NK-92 treated with Interleukin-12 subunit alpha and Interleukin-12 subunit beta, amount 100 ng/mL, for 24 hours (cell line): ENCODE results near the gene EHBP1L1.

Experiments
- DNase-seq: peaks from one replicate; lab custom pipeline; 2025; lab: John Stamatoyannopoulos, UW

Gene EHBP1L1

DNA sequence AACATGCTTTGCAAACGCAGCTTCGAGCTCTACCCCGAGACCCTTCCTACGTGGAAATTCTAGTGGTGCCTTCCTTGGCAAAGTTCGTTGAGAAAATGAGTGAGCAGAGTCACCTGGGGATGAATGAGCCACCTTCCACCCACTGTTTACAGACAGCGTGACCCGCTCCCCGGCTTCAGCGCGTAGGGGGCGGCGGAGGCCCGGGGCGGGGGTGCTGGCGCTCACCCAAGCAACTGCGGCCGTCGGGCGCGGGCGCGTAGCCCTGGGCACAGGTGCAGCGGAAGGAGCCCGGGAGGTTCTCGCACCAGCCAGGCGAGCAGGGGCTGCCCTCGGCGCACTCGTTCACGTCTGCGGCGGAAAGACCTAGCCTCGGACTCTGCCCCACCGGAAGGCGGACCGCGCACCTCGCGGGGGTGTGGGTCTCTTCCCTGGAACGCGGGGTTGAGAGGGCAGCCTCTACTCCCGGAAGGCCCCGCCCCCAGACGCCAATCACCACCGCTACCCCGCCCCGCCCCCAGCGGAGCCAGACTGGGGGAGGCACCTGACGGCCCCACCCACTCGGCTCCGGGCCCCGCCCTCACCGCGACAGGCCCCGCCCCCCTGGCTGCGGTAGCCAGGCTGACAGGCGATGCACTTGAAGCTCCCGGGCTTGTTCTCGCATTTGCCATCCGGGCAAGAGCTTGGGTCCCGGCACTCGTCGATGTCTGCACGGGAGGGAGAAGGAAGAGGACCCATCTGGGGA is 29.5 kb upstream of the EHBP1L1 start:
- peak; percentile 84 for DNase-seq

DNA sequence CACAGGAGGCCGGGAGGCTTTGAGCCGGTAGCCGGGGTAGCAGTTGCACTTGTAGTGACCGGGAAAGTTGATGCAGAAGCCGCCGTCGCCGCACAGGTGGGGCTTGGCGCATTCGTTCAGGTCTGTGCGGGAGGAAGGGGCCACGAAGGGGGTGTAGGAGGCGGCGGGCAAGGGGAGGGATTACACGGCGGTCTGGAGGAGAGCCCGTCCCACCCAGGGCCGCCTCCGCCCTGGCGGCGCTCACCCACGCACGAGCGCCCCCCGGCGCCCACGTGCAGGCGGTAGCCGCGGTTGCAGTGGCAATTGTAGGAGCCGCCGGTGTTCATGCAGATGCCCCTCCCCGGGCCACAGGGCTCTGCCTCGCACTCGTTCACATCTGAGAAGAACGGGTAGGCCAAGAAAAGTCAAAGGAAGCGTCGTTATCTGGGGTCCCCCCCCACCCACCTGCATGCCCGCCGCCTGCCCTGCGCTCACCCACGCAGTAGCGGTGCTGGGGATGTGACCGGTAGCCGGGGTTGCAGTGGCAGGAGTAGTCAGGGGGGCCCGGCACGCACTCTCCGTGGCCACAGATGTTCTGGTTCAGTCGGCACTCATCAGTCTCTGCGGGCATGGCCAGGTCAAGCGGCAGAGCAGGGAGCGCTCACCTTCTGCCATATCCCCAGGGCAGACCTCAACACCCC is 28.3 kb upstream of the EHBP1L1 start:
- DNase-seq = no peak

DNA sequence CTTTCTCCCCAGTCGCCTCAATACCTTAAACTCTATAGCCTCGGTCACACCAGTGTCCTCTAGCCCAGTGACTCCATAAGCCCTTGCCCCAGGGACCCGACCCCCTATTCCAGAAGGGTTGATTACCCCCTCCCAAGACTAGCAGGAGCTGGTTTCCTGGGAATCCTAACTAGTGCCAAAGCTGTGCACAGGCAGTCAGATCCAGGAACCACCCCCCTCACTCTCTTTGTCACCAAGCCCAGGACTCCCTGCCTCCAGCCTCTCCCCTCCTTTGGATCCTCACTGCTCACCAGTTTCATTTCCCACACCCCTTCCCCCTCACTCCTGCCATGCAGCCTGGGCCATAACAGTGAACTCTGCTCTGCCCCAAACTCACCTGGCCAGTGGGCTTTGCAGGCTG is 27.5 kb upstream of the EHBP1L1 start:
- DNase-seq = no peak

DNA sequence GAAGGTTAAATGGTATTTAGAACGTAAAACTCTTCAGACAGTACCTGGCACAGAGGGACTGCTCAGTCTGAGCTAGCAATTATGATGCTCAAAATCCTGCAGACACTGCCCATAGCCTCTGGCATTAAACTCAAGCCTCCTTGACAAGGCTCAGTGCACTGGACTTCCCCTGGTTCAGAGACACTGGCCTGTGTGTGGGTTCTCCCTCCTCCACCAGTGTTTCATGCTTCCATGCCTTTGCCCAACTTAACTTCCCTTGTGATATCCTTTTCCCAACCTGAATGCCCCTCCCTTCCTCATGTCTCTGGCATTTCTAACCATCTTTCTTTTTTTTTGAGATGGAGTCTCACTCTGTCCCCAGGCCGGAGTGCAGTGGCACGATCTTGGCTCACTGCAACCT is 26.8 kb upstream of the EHBP1L1 start:
- DNase-seq = no peak

DNA sequence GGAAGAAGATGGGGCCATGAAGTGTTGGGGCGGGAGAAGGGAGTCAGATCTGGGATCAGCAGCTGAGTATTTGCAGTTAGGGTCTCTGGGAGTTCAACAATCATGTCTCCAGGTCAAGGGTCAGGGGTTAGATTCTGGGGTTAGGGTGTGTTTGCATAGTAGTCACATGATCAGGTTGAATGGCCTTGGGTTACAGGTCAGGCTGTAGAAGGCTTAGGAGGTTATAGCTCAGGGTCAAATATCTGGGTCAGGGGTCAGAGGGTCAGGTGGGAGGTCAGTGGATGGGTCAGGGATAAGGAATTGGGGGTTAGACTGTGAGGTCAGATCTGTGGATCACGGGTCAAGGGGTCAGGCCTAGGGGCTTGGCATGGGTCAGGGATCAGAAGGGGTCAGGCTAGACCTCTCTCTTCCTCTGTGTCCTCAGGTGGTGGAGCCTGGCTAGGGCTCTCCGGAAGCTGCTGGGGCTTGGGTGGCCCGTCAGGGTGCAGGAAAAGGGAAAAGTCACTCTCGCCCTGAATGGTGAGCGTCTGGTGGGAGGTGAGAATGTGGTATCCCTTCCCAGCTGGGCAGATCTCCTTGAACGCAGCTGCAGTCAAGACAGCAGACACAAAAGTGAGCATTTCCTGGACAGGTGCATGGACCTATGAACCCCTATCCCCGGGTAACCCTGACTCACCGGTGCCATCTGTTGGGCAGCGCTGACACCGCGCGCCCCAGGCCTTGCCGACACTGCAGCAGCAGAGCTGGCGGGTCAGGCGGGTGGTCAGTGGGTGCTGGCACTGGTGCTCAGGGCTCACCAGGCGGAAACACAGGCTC is 24.1 kb upstream of the EHBP1L1 start:
- DNase-seq = peak; percentile 57

DNA sequence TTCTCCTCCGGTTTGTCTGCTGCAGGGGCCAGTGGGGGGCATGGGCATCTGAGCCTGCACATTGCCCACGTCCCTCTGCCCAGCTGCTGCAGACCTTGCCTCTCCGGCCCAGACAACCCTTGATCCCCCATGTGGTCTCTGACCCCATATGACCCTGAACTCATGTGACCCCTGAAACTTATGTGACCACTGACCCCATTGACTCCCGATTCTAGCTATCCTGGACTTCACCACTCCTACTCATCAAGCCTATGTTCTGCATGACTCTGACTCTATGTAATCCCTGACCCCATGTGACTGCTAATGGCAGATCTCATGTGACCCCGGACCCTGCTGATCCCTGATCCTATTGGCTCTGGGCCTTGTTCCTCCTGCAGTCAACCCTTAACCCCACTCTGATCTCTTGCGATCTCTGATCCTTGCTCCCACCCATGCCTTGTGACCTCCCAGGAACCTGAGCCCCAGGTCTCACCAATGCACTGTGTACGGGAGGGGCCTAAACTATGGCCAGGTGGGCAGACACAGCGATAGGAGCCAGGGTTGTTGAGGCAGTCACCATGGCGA is 23.4 kb upstream of the EHBP1L1 start:
- DNase-seq = no peak

DNA sequence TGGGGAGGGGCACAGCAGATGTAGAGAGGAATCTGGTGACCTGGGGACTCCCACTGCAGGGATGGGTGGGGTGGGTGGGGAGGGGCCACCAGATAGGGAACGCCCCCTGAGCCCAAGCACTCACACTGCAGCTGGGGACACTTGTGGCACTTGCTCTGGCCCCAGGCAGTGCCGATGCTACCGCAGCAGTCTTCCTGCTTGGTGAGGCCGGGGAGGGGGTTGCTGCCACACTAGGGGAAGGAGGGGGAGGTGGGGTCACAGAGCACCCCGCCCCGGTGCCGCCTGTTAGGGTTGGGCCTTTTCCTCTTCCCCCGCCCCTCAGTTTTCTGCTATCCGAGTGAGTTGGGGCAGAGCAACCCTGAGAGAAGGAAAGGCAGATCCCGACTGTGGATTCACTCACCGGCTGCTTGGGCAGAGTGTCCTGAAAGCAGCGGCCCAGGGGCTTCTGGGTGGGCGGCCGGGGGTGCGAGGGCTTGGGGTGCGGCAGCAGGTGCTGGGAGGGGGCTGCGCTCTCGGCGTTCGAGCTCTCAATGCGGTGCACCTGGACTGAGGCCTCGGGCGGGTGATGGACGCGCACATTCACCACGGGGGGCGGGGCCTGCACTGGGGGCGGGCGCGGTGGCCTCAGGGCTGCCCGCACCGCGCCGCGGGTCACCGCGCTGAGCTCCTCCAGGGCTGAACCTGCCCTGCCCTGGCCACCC is 22.4 kb upstream of the EHBP1L1 start:
- DNase-seq = no peak

DNA sequence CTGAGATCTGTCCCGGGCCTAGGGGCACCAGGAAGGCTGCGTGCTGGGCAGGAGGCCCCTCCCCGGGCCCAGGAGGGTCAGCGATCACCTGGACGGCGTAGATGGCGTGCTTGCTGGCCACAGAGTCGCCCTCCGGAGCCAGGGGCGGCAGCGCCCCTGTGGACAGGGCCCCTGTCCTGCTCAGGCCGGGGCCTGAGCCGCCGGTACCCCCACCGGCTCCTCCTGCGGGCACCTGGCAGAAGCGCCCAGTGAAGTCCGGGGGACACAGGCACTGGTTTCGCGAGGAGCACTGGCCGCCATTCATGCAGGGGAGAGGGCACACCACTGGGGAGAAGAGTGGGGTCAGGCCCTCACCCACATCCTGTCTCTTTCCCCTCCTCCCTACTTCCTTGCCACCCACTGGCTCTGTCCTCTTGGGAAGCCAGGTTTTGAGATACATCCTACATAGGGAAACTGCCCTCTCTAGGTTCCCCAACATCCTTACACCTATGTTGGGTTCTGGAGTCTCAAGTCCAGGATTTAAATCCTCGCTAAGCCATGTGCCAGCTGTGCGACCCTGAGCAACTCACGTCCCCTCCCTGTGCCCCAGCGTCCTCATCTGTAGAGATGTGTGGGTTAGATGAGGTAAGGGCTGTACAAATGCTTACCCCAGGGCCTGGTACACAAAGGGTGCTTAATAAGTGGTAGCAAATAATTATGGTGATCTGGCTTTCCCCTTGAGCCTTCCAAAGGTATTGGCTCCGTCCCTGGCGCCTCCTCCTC is 21.6 kb upstream of the EHBP1L1 start:
- no peak for DNase-seq

DNA sequence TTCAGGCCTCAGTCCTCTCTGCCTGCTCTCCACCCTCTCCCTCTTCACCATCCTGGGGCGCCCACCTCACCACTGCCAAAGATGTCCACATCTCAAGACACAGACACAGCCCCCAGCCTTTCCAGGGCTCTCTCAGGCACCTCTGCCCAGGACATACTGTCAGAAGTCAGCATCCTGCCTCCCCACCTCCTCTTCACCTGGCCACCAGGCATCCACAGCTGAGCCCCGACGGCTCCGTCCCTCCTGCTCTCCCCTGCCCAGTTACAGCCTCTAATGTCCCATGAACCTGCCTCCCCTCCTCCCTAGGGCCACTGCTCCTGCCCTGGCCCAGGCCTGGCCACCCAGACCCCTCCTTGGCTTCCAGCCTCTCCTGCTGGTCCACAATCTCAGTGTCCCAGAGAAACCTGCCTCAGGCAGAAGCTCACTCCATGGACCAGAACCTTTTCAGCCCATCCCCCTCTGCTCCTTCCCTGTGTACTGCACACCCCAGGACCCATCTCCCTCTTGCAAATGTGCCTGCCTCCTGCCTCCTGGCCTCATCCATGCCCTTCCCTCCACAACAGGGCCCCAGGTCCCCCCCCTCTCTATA is 20.9 kb upstream of the EHBP1L1 start:
- DNase-seq = no peak

DNA sequence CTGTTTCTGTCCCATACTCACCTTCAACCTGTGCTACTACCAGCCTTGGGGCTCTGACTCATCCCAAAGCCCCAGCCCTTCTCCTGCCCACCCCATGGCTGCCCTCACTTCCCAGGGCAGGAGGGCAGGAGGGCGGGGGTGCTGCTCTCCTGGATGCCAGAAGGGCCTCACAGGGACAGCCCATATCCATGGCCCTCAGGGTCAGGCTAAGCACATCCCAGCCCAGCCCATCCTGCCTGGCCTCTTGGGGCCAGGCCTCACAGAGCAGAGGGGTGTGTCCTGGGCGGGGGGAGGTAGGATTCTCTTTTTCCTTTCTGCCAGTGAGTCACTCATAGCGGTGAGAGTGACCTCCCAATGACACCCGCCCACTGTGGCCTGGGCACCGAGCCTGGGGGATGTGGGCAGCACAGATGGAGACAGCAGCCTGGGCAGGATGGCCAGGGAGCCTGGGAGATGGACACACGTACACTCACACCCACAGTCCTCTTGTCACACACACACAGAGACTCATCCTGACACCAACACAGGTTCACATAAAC is 20.1 kb upstream of the EHBP1L1 start:
- DNase-seq = no peak

DNA sequence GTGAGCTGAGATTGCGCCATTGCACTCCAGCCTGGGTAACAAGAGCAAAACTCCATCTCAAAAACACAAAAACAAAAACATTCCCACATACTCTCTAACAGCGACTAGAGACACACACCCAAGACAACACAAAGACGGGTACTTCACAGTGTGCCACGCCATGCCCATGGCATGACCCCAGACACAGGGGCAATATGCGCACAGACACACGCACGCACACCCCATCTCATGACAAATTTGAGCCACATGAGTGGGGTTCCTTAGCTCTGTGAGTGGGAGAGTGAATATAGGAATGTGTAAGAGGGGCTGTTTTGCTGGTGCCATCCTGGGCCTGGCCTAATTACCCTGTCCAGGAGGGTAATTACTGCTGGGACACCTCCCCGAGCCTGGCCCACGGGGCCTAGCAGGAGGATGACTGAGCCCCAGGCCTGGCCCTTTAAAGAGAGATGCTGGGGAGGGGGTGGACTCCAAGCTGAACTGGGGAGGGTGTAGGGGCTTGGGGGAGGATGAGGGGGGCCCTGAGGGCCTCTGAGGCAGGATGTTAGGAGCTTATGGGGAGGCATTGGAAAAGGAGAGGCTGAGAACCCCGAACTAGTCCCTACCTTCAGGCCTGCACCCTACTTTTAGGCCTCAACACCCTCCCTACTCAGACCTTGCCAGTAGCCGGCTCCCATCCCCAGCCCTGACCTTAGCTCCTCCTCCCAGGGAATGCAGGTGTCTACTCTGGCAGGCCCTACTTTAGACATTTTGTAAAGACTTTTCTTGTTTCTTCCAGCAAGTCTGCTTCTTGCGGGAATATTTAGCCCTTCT is 19.2 kb upstream of the EHBP1L1 start:
- no peak for DNase-seq

DNA sequence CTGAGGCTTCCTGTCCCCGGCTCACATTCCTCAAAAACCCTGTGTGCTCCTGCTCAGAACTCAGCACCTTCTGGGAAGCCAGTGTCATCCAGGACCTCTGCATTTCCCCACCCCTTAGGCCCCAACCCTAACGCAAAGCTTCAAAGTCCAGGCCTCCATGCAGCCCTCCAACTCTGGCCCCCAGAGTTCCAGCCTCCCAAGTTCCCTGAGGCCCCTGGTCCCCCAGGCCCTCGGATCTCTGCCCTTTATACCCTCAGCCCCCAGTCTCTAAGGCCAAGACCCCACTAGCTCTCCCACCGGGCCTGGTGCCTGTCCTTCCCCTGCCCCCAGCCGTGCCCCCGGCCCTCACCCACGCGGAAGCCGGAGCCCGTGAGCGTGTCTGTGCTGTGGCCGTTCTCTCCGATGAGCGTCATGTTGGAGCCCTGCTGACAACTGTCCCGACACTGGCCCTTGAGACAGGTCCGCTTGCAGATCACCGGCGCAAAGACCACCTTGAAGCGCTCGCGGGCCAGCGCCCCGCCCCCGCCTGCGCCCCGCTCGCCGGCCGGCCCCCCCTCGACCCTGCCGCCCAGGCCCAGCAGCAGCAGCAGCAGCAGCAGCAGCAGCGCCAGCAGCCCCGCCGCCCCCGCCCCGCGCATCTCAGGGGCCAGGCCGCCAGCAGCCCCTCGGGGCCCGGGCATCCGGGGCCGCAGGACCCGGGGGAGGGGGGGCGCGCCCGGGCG is 18.4 kb upstream of the EHBP1L1 start:
- DNase-seq = no peak

DNA sequence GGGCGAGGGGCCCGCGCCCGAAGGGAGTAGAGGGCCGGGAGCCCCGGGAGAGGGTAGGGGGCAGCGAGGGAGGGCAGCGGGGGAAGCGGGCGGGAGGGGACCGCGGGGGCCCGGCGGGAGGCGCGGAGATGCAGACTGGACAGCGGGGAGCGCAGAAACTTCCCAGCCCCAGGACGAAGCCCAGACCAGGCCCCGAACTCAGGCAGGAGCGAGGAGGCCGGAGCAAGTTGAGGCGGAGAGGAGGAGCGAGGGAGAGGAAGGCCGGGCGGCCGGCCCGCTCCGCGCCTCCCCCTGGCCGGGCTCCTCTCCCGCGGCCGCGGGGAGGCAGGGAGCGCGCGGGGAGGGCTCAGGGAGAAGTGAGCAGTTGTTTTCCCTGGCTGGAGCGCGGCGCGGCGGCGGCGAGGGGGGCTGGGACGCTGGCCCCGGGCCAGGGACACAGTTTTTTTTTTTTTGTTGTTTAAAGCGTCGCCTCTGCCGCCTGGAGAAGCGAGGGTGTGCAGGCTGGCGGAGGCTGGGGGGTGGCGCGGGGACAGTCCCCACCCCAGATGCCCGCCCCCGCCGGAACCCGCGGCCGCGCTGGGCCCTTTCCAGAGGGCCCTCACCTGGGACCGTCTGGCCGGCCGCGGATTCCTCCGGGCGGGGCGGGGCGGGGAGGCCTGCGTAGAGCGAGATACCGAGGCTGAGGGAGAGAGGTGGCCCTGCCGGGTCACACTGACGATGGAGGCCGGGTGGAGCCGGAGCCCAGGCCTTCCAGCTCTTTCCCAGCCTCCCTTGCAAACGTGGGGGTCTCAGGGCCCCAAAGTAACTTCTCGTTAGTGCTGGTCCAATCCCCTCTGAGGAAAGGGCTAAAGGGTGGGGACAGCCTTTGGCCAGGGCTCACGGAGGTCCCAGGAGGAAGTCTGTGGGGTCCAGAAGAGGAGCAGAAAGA is 17.6 kb upstream of the EHBP1L1 start, which contains the start of gene LTBP3:
Gene LTBP3 (minus strand): TSS at position 358 of the 928 bp plus-strand sequence. CDS start 400 bp downstream, outside the sequence.
- DNase-seq = no peak

DNA sequence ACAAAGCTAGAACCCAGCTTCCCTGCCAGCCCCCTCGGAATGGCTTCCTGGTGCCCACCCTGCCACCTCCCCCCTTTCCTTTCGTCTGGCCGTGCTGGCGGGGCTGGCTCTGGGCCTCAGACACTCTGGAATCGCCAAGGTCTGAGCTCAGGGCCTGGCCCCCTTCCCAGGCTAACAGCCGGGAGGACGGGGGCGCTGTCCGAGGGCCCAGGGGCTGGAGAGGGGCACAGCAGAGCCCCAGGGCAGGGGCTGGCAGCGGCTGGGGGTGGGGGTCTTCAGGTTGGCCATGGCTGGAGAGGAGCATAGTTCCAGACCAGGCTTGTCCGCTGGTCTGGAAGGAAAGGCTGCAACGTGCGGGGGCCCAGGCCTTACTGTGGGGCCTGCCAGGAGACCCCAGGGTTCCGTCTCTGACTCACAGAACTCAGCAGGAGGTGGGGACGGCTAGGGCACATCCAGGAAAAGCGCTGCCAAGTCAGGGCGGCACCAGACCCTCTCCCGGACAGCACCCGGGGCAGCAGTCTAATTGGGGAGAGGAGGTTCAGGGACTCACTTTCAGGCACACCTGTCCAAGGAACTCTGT is 16.8 kb upstream of the EHBP1L1 start:
- no peak for DNase-seq

DNA sequence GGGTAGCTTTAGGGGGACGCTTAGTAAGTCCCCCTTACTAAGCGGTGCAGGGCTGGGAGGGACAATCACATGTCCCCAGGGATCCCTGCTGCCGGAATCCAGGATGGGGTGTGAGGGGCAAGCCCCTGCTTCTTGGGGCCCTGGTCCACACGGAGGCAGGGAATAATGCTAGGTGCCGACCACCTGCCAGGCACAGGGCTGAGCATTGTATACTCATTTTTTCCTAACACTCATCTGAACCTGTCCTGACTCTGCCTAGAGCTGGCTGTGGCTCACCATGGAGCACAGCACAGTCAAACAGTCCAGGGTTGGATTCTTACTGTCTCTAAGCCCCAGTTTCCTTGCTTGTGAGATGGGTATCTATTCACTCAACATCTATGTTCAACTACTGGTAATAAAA is 16.3 kb upstream of the EHBP1L1 start:
- no peak for DNase-seq

DNA sequence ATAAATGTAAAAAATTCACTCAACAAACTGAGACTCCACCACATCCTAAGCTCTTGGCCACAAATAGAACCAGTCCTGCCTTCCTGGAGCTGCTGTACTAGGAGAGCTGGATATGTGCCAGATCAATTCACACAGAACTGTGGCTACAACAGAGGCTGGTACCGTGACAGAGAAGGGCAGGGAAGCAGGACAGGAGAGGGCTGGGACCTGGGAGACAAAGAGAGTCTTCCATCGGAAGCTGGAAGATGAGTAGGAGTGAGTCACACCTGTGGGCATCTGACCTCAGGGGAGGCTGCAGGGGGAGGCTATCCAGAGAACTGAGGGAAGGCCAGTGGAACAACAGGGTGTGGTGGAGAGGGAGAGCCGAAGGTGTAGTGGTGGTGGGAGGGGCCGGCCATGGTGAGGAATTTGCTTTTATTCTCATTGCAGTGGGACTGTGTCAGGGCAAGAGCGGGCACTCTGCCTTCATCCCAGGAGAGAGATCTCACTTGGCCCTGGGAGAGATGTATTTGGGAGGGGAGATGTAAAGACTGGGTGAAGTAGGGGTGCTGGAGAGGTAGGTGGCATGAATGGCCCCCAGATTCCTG is 15.8 kb upstream of the EHBP1L1 start:
- DNase-seq = no peak
